OCI-LY7 (cell line): ENCODE measurements around the gene BST1. TPM values are rescaled to one million over a fixed set of nuclear protein-coding genes. Genes with fewer than 3 reads are reported as not detected.

Experiments used
- BruUV-seq: library from RNA; stranded (reverse); fragments of 400-500 nt; replicated peaks from 2 replicates; lab custom pipeline; 2021; lab: Mats Ljungman, UMichigan
- CTCF ChIA-PET: fragments of 300-600 bp; sonication (Branson Sonifier 250); formaldehyde crosslinking; loops from one replicate; lab custom pipeline; 2022; ENCODE audit warnings: antibody characterized with exemption; ENCODE audit not compliant: unreplicated experiment; lab: Charles Lee
- POLR2A ChIA-PET: fragments of 300-600 bp; sonication (Branson Sonifier 250); formaldehyde crosslinking; loops from one replicate; lab custom pipeline; 2022; ENCODE audit warnings: antibody characterized with exemption; lab: Charles Lee
- DNase-seq: peaks from one replicate; pipeline ENCODE4 v3.0.0-alpha.2; 2015; ENCODE audit warnings: low spot score
- H2AFZ ChIP-seq: fragments of 200-600 bp; sonication (generic), shearing (Covaris generic); 2 replicates; pipeline ENCODE4 v1.6.1; 2014; ENCODE audit warnings: mild to moderate bottlenecking, antibody characterized with exemption, low read length, moderate library complexity
- H3K27ac ChIP-seq: fragments of 200-600 bp; sonication (generic); 2 replicates; pipeline ENCODE4 v1.5.1; 2014; ENCODE audit warnings: mixed run types, low read depth, mild to moderate bottlenecking, moderate library complexity, low read length, inconsistent platforms; ENCODE audit not compliant: poor library complexity, severe bottlenecking
- H3K36me3 ChIP-seq: fragments of 200-600 bp; sonication (generic); 2 replicates; pipeline ENCODE4 v1.6.1; 2014; ENCODE audit warnings: mild to moderate bottlenecking, antibody characterized with exemption, low read length, moderate library complexity, mixed read lengths; ENCODE audit not compliant: insufficient read depth
- H3K4me1 ChIP-seq: fragments of 200-600 bp; sonication (generic); 2 replicates; pipeline ENCODE4 v1.5.1; 2014; ENCODE audit warnings: mild to moderate bottlenecking, low read length; ENCODE audit not compliant: insufficient read depth, poor library complexity, severe bottlenecking
- H3K4me2 ChIP-seq: fragments of 200-600 bp; sonication (generic); 2 replicates; pipeline ENCODE4 v1.6.1; 2014; ENCODE audit warnings: mild to moderate bottlenecking, low read length
- H3K4me3 ChIP-seq: fragments of 200-600 bp; sonication (generic); 2 replicates; pipeline ENCODE4 v1.5.1; 2014; ENCODE audit warnings: mild to moderate bottlenecking, low read depth, low read length; ENCODE audit not compliant: poor library complexity, severe bottlenecking
- H3K79me2 ChIP-seq: fragments of 200-600 bp; sonication (generic); 2 replicates; pipeline ENCODE4 v1.6.1; 2016; ENCODE audit warnings: low read depth, mild to moderate bottlenecking, low read length, moderate library complexity, mixed read lengths; ENCODE audit not compliant: insufficient read depth
- H3K9me2 ChIP-seq: fragments of 200-600 bp; sonication (generic); 2 replicates; pipeline ENCODE4 v1.6.1; 2016; ENCODE audit warnings: mild to moderate bottlenecking, low read length, mixed read lengths; ENCODE audit not compliant: insufficient read depth
- H3K9me3 ChIP-seq: fragments of 200-600 bp; sonication (generic); 2 replicates; pipeline ENCODE4 v1.6.1; 2014; ENCODE audit warnings: mild to moderate bottlenecking, mixed run types, low read length, mixed read lengths
- H4K20me1 ChIP-seq: fragments of 200-600 bp; sonication (generic); 2 replicates; pipeline ENCODE4 v1.6.1; 2014; ENCODE audit warnings: mild to moderate bottlenecking, antibody characterized with exemption, low read length, moderate library complexity, mixed read lengths; ENCODE audit not compliant: insufficient read depth
- CTCF ChIP-seq: fragments of 200-600 bp; sonication (generic); conservative IDR thresholded peaks from 2 replicates; pipeline ENCODE4 v1.5.1; 2014; ENCODE audit warnings: mild to moderate bottlenecking, antibody characterized with exemption, low read length, moderate library complexity, mixed read lengths
- EZH2phosphoT487 ChIP-seq: fragments of 200-600 bp; sonication (generic); IDR thresholded peaks from 2 replicates; pipeline ENCODE4 v1.6.1; 2018; ENCODE audit warnings: low read depth, borderline replicate concordance, mild to moderate bottlenecking, mixed run types, antibody characterized with exemption, low read length, moderate library complexity, mixed read lengths
- intact Hi-C: fragments of 100-400 bp; cut with micrococcal nuclease; formaldehyde crosslinking; loops from one replicate; pipeline ENCODE4 v1.10.0; 2022; ENCODE audit not compliant: unreplicated experiment
- total RNA-seq, 2 experiments: library from RNA; depleted of rRNA in 1 of 2; stranded (reverse); fragments of >200 nt in 1 of 2; shearing (Covaris generic) in 1 of 2; gene quantifications; 2 replicates each; pipeline ENCODE4 v1.2.3, GENCODE V29; 2014 to 2022

BST1 gene
- total RNA-seq, 2 experiments from 2014 or later: 0.21 to 0.50 TPM

- H3K27ac ChIP-seq: no peak overlapping the region
- peaks cover 14% of the 10 kb centered on the region; the same call in 1 of the 2 replicates for H3K79me2 ChIP-seq
- no peaks in the 10 kb centered on the region for H3K9me3 ChIP-seq
- CTCF ChIA-PET: no interaction called here
- intact Hi-C loops: no loop called here
- no TSS peak for BruUV-seq
- peaks cover 5% of the 10 kb centered on the region; the same call in 1 of the 2 replicates for H4K20me1 ChIP-seq
- peaks cover 37% of the 10 kb centered on the region for H3K36me3 ChIP-seq
- H3K4me2 ChIP-seq: no peak overlapping the region
- no peak for TF ChIP-seq EZH2phosphoT487
- TF ChIP-seq CTCF: no peak
- H3K9me2 ChIP-seq: no peaks in the 10 kb centered on the region
- no peak overlapping the region for H2AFZ ChIP-seq
- peaks cover 15% of the 10 kb centered on the region for H3K4me1 ChIP-seq
- no peak overlapping the region for H3K4me3 ChIP-seq
- POLR2A ChIA-PET: interaction anchor here (0.7 to 3.1 kb wide), 4 partner anchors 10 to 15 kb away, joined by 3 to 15 read pairs (median 6); partner anchors contain the start of gene FBXL5
- DNase-seq: no peak
These were observed 37.0 kb upstream of the BST1 start for GRCh38 chr4:15665753-15666365.

GRCh38 chr4:15667006-15667405 lies 35.9 kb upstream of the BST1 start:
- H3K9me2 ChIP-seq: no peaks in the 10 kb centered on the region
- no peak for TF ChIP-seq CTCF
- TF ChIP-seq EZH2phosphoT487: no peak
- no peak overlapping the region for H3K4me3 ChIP-seq
- POLR2A ChIA-PET: interaction anchor here (0.6 to 3.1 kb wide), 2 partner anchors 11 to 43 kb away, joined by 4 to 15 read pairs; partner anchors contain the start of gene FBXL5
- no peak overlapping the region for H2AFZ ChIP-seq
- intact Hi-C loops: no loop called here
- H3K4me1 ChIP-seq: peaks cover 24% of the 10 kb centered on the region
- CTCF ChIA-PET: no interaction called here
- H3K36me3 ChIP-seq: peaks cover 48% of the 10 kb centered on the region
- H3K4me2 ChIP-seq: no peak overlapping the region
- no peak overlapping the region for H3K27ac ChIP-seq
- no peak for DNase-seq
- H3K9me3 ChIP-seq: no peaks in the 10 kb centered on the region
- H3K79me2 ChIP-seq: peaks cover 19% of the 10 kb centered on the region; the same call in 1 of the 2 replicates
- peaks cover 5% of the 10 kb centered on the region; the same call in 1 of the 2 replicates for H4K20me1 ChIP-seq
- BruUV-seq: no TSS peak
